Measurements from ENCODE around the gene SH3RF3.

DNA sequence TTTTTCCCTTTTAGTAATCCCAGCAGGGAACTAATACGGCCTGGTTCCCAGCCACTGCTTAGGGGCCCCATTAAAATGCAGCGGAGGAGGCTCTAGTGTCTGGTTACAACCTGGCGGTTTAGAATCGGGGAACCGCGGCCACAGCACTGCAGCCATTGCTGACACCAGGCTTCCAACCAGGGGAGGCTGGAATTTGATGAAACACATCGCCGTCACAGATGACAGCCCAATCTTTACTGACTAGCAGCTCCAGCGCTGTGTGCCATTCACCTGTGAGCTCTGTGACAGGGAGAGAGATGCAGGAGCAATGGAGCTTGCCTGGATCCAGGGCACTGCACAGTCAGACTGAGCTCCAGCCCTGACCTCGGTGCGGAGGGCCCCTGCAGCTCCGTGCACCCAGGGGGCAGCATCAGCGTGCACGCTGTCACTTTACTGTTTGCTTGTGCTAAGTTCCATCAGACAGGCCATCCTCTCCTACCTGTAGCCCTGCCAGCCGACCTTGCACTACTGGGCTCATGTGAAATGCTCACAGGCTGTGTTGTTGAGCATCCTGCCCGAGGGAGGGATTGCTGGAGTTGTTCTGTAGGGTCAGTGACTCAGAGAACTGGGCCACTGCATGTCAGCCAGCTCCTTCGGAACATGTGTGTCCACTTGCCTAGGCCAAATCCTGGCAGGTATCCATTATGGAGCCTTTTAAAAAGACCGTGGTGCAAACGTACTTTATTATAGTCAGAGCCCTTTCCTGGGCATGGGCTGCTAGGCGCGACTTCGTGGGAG is 281.2 kb downstream of the SH3RF3 start:
- no peak for TF ChIP-seq TEAD4 (IDR thresholded peaks at IDR 0.05; ENCODE audit: borderline replicate concordance, insufficient read depth)
- TF ChIP-seq, protein P1, sequence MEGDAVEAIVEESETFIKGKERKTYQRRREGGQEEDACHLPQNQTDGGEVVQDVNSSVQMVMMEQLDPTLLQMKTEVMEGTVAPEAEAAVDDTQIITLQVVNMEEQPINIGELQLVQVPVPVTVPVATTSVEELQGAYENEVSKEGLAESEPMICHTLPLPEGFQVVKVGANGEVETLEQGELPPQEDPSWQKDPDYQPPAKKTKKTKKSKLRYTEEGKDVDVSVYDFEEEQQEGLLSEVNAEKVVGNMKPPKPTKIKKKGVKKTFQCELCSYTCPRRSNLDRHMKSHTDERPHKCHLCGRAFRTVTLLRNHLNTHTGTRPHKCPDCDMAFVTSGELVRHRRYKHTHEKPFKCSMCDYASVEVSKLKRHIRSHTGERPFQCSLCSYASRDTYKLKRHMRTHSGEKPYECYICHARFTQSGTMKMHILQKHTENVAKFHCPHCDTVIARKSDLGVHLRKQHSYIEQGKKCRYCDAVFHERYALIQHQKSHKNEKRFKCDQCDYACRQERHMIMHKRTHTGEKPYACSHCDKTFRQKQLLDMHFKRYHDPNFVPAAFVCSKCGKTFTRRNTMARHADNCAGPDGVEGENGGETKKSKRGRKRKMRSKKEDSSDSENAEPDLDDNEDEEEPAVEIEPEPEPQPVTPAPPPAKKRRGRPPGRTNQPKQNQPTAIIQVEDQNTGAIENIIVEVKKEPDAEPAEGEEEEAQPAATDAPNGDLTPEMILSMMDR (IDR thresholded peaks at IDR 0.05), result no peak
- TF ChIP-seq, protein P2, sequence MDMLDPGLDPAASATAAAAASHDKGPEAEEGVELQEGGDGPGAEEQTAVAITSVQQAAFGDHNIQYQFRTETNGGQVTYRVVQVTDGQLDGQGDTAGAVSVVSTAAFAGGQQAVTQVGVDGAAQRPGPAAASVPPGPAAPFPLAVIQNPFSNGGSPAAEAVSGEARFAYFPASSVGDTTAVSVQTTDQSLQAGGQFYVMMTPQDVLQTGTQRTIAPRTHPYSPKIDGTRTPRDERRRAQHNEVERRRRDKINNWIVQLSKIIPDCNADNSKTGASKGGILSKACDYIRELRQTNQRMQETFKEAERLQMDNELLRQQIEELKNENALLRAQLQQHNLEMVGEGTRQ (IDR thresholded peaks at IDR 0.05; ENCODE audit: borderline replicate concordance, low read depth, low read length), result no peak
- TF ChIP-seq RAD21 (IDR thresholded peaks at IDR 0.05; ENCODE audit: low read length), result no peak

Measured in SK-N-SH (cell line).